HAP-1 (cell line): Measurements from ENCODE around the gene PTPRT.
"Not testable (repeated sequence)": the region's sequence is repeated elsewhere in the genome, so short reads cannot be mapped to it uniquely, and the experiment has no call there.

Experiments used
- DNase-seq, 2 experiments: peaks; one replicate each; pipeline ENCODE4 v3.0.0-alpha.2; 2016 to 2020; ENCODE audit warnings: low spot score in 2 of 2
- H3K27me3 ChIP-seq: fragments of 250-450 bp; sonication (Bioruptor Pico); 2 replicates; pipeline ENCODE4 v1.5.1; 2020; ENCODE audit warnings: low read depth, mild to moderate bottlenecking, moderate library complexity
- H3K36me3 ChIP-seq: fragments of 250-450 bp; sonication (Bioruptor Pico); replicated peaks from 2 replicates; pipeline ENCODE4 v1.5.1; 2020; ENCODE audit warnings: mild to moderate bottlenecking
- H3K4me1 ChIP-seq: fragments of 250-450 bp; sonication (Bioruptor Pico); 2 replicates; pipeline ENCODE4 v1.5.1; 2020; ENCODE audit warnings: mild to moderate bottlenecking
- H3K4me3 ChIP-seq: fragments of 250-450 bp; sonication (Bioruptor Pico); 2 replicates; pipeline ENCODE4 v1.5.1; 2020; ENCODE audit warnings: mild to moderate bottlenecking, moderate library complexity
- H3K9me3 ChIP-seq: fragments of 250-450 bp; sonication (Bioruptor Pico); 2 replicates; pipeline ENCODE4 v1.5.1; 2020; ENCODE audit warnings: mild to moderate bottlenecking, moderate library complexity
- in situ Hi-C: fragments of 300-500 bp; cut with MboI; formaldehyde crosslinking; loops from 3 replicates; pipeline ENCODE4 v1.14.3; 2020; ENCODE audit warnings: low sequenced_read_pairs, inconsistent platforms, mixed read lengths

The PTPRT gene

DNA sequence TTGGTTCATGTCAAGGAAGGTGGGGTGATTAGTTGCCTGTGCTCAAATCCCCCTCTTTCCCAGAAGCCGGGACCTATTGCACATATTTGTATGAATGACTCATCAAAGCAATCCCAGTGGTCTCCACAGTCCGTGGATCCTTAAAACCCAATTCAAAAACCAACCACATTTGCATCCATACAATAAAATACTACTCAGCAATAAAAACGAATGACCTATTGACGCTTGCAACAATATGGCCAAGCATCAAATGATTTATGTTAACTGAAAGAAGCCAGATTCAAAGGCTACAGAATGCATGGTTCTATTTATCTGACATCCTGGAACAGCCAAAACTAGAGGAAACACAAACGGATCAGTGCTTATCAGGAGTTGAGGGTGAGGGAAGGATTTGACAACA is 275.4 kb downstream of the PTPRT start:
- Histone ChIP-seq H3K27me3 (no peaks in the 10 kb centered on the region), H3K36me3 (no peaks in the 10 kb centered on the region), H3K4me1 (no peaks in the 10 kb centered on the region), H3K4me3 (no peak overlapping the region), H3K9me3 (peaks cover 3% of the 10 kb centered on the region; the same call in 1 of the 2 replicates)
- no peak for DNase-seq
- in situ Hi-C loops = no loop called here

DNA sequence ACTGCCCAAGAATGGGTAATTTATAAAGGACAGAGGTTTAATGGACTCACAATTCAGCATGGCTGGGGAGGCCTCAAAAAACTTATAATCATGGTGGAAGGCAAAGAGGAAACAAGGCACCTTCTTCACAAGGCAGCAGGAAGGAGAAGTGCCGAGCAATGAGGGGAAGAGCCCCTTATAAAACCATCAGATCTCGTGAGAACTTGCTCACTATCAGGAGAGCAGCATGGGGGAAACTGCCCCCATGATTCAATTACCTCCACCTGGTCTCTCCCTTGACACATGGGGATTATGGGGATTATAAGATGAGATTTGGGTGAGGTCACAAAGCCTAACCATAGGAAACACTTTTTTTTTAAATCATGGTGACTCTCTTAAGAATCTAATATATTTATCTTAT is 278.9 kb downstream of the PTPRT start:
- DNase-seq, H3K4me1 ChIP-seq, in situ Hi-C loops: not testable (repeated sequence)

DNA sequence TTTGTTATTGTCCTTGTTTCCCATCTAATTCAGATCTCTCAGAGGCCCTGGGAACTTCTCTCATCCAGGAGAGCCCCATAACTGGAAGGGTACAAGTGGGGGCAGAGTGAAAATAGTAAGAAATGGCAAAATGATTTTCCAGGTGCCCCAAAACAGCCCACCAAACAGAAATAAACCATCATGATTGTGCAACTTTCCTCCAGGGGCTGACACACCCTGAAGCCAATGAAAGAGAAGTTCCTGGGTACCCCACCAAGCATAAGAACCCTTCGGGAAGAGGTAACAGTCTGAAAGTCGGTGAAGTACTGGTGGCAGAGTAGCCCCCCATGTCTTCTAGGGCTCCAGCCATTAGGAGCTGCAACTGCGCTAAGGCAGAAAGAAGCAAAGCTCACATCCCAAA is 282.0 kb downstream of the PTPRT start:
- no peaks in the 10 kb centered on the region for H3K27me3 ChIP-seq
- DNase-seq = no peak
- in situ Hi-C loops = no loop called here
- no peaks in the 10 kb centered on the region for H3K4me1 ChIP-seq
- H3K9me3 ChIP-seq = no peaks in the 10 kb centered on the region; the same call in 1 of the 2 replicates
- H3K36me3 ChIP-seq = no peaks in the 10 kb centered on the region
- no peak overlapping the region for H3K4me3 ChIP-seq

More for the DNA sequence above, 278.9 kb downstream of the PTPRT start:
- H3K4me3 ChIP-seq, H3K9me3 ChIP-seq, H3K36me3 ChIP-seq, H3K27me3 ChIP-seq: not testable (repeated sequence)

DNA sequence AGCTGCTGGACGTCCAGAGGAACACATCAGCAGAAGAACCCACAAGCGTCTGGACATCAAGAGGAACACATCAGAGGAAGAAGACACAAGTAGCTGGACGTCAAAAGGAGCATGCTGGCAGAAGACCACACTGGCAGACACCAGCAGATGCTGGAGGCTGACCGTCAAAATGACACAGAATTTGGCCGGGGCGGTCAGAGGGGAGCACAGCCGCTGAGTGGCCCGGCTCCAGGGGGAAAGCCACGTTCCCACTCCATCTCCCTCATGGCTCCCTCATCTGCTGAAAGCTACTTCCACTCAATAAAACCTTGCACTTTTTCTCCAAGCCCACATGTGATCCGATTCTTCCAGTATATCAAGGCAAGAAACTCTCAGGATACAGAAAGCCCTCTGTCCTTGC is 283.6 kb downstream of the PTPRT start:
- no peak for DNase-seq
- Histone ChIP-seq H3K4me3 (no peak overlapping the region), H3K9me3 (no peaks in the 10 kb centered on the region; the same call in none of the 2 replicates), H3K27me3 (no peaks in the 10 kb centered on the region), H3K4me1 (no peaks in the 10 kb centered on the region), H3K36me3 (no peaks in the 10 kb centered on the region)
- in situ Hi-C loops = no loop called here

DNA sequence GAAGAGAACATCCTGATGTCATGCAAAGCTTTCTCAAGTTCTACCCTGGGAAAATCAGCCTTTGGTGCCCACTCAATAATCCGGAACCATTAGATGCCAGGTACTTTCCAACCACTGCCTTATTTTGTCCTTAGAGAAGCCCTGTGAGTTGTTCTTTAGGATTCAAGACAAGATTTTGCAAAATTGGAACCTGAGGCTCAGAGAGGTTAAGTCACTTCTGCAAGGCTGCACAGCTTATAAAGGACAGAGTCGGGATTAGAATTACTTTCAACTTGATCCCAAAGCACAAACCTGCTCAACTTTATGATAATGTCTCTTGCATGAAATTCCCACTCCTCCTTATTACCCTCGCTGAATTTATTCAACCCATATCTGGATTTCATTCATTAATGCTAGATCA is 287.2 kb downstream of the PTPRT start:
- Histone ChIP-seq H3K4me3 (no peak overlapping the region), H3K9me3 (no peaks in the 10 kb centered on the region; the same call in none of the 2 replicates), H3K36me3 (no peaks in the 10 kb centered on the region), H3K4me1 (no peaks in the 10 kb centered on the region), H3K27me3 (no peaks in the 10 kb centered on the region)
- DNase-seq = no peak
- in situ Hi-C loops = no loop called here

DNA sequence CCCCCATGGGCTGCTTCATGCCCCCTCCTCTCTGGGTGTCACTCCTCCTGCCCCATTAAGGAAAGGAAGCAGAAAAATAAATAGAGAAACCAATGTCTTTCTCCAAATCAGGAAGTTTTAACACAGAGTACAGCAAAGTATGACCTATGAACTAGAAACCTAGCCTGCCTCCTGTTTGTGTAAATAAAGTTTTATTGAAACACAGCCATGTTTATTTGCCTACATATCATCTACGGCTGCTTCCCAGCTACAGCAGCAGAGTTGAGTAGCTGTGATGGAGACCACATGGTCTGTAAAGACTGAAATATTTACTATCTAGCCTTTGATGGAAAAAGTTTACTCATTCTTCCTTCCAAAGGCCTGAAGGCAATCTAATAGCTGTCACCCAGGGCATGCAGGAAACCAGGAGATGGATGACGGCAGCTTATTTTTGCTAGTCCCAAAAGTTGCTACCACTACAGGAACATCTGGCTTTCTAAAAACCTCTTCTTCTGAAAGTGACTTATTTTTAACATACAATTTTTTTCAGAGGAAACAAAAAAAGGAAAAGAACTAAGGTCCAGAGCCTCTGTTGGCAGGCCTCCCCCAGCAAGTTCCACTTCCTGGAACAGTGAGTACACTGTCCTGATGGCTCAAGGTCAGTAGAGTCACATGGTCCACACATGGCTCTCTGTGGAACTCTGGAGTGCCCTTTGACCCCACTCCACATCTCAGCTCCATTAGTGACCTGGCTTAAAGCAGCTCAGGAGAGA is 287.8 kb downstream of the PTPRT start:
- H3K4me3 ChIP-seq = no peak overlapping the region
- no peaks in the 10 kb centered on the region for H3K36me3 ChIP-seq
- in situ Hi-C loops = no loop called here
- DNase-seq = no peak
- no peaks in the 10 kb centered on the region for H3K27me3 ChIP-seq
- H3K4me1 ChIP-seq = no peaks in the 10 kb centered on the region
- H3K9me3 ChIP-seq = no peaks in the 10 kb centered on the region; the same call in none of the 2 replicates

DNA sequence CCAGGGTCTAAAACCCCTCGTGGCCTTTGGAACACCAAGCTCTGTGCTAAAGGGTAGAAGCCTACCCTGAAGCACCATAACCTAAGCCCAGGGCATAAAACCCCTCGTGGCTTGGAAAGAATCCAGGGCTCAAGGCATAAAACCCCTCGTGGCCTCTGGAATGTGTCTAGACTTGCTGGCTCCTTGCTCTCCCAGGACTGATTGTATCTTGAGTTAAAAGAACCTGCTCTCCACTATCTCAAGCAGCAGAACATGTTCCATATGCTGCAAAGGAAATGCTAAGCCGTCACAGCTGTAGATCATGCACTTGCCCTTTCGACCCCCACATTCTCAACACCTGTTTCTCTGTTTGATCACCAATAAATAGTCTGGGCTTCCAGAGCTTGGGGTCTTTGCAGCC is 288.9 kb downstream of the PTPRT start:
- H3K9me3 ChIP-seq, H3K36me3 ChIP-seq, in situ Hi-C loops, H3K4me1 ChIP-seq, DNase-seq, H3K27me3 ChIP-seq, H3K4me3 ChIP-seq: not testable (repeated sequence)

DNA sequence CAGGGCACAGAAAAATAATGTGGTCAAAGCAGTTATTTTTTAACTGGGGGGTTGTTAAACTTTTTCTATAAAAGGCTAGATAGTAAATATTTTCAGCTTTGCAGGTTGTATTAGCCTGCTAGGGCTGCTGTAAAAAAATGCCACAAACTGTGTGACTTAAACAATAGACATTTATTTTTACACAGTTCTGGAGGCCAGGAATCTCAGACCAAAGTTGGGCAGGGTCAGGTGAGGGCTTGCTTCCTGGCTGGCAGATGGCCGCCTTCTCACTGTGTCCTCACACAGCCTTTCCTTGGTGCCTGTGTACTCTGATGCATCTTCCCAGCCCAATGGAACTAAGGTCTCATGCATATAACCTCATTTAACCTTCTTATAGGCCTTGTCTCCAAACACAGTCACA is 294.7 kb downstream of the PTPRT start:
- no peaks in the 10 kb centered on the region for H3K27me3 ChIP-seq
- in situ Hi-C loops = no loop called here
- DNase-seq = no peak
- no peaks in the 10 kb centered on the region for H3K9me3 ChIP-seq
- H3K36me3 ChIP-seq = no peaks in the 10 kb centered on the region
- no peak overlapping the region for H3K4me3 ChIP-seq
- no peaks in the 10 kb centered on the region for H3K4me1 ChIP-seq

DNA sequence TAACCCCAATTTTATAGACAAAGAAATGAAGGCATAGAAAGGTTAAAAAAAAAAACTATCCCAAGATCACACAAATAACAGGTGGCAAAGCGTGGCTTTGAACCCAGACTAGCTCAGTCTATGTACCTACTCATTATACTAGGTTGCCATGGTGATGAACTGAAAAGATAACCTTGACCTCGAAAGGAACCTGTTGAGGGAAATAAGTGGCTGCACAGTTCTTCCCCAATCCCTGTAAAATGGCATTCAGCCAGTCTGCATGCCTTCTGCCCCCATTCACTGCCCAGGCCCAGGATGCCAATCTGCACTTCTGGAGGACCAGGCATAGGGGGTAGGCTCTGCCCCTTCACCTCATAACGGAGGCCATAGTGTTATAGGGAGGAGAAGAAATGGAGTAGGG is 295.2 kb downstream of the PTPRT start:
- Histone ChIP-seq H3K4me3 (no peak overlapping the region), H3K4me1 (no peaks in the 10 kb centered on the region), H3K27me3 (no peaks in the 10 kb centered on the region), H3K36me3 (no peaks in the 10 kb centered on the region), H3K9me3 (no peaks in the 10 kb centered on the region)
- in situ Hi-C loops = no loop called here
- DNase-seq = no peak

DNA sequence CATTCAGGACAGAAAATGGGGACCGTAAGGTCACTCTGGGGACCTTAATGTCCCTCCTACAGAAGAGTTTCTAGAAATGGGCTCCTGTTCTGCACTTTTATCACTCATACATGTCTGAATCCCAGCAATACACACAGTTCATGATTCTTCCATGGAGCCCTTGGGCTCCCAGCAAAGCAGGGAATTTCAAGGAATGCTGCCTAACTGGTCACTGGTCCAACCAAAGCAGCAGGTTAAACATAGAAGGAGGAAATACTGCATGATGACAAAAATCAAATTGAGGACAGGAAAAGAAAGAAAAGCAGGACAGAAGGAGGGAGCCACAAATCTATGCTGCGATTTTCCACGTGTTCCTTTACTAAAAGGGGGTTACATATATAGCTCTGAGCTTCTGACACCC is 300.2 kb downstream of the PTPRT start:
- in situ Hi-C loops = no loop called here
- no peaks in the 10 kb centered on the region for H3K9me3 ChIP-seq
- H3K4me3 ChIP-seq = no peak overlapping the region
- no peaks in the 10 kb centered on the region for H3K36me3 ChIP-seq
- no peaks in the 10 kb centered on the region for H3K4me1 ChIP-seq
- H3K27me3 ChIP-seq = no peaks in the 10 kb centered on the region
- no peak for DNase-seq

DNA sequence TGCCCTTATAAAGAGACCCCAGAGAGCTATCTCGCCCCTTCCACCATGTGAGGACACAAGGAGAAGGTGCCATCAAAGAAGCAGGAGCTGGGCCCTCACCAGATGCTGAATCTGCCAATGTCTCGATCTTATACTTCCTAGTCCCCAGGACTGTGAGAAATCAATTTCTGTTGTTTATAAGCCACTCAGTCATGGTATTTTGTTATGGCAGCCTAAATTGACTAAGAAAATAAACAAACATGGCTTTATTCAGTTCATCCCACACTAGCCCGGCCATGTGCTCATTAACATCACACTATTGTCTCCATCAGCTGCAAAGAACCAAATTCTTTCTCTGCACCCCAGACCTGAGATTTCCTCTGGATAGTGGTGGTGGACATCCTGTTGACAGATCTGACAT is 302.4 kb downstream of the PTPRT start:
- no peaks in the 10 kb centered on the region for H3K9me3 ChIP-seq
- no peak overlapping the region for H3K4me3 ChIP-seq
- H3K4me1 ChIP-seq = no peaks in the 10 kb centered on the region
- no peaks in the 10 kb centered on the region for H3K36me3 ChIP-seq
- in situ Hi-C loops = no loop called here
- H3K27me3 ChIP-seq = no peaks in the 10 kb centered on the region
- DNase-seq = no peak

DNA sequence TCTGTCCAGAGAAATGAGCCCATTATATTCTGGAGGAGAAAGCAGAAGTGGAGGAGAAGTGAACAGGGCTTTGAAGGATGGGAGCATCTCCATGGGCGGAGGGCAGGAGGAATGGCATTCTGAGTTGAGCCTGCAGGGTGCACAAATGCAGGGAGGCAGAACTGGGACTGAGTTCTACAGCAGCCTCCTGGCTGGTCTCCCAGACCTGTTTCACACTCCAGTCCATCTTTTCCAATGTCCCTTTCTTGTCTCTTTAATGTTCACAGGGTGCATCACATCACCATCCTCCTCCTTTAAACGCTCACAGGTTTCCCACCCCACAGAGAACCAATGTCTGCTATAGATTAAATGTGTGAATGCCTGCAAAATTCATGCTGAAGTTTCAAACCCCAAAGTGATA is 302.9 kb downstream of the PTPRT start:
- no peak for DNase-seq
- H3K36me3 ChIP-seq = no peaks in the 10 kb centered on the region
- no peak overlapping the region for H3K4me3 ChIP-seq
- in situ Hi-C loops = no loop called here
- no peaks in the 10 kb centered on the region for H3K9me3 ChIP-seq
- H3K27me3 ChIP-seq = no peaks in the 10 kb centered on the region
- no peaks in the 10 kb centered on the region for H3K4me1 ChIP-seq

DNA sequence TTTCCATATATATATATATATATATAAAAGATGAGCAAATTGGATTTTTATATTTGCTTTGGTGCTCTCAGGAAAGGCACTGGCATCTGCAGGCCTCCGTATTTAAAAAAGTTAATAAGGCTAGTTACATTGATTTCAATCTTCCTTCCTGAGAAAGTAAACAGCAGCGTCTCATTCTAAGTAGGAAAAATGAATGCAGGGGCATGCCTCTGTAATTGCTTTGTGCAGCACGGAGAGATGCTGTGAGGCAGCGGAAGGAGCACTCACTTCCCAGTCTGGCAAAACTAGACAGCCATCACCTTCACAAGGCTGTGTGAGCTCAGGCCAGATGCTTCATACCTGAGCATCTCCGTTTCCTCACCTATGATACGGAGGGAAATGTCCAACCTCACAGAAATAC is 303.7 kb downstream of the PTPRT start:
- H3K9me3 ChIP-seq = no peaks in the 10 kb centered on the region; the same call in 1 of the 2 replicates
- H3K4me3 ChIP-seq = no peak overlapping the region
- in situ Hi-C loops = no loop called here
- no peak for DNase-seq
- H3K27me3 ChIP-seq = no peaks in the 10 kb centered on the region
- H3K36me3 ChIP-seq = no peaks in the 10 kb centered on the region
- H3K4me1 ChIP-seq = no peaks in the 10 kb centered on the region

DNA sequence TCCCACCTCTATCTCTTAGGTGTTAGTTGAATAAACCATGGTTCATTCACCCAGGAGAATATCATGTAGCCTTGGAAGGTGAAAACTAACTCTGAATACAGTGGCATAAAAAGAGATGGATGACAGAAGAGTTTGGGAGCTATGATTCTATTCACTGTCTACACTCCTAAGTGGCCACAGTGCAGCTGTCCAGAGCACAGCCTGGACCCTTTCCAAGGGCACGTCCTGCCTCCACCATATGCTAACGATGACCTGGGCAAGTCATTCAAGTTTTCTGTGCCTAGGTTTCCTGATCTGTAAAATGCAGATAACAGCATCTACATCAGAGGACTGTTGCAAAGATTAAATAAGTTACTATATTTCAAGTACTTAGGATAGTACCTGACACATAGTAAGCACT is 314.1 kb downstream of the PTPRT start:
- Histone ChIP-seq H3K4me3 (no peak overlapping the region), H3K9me3 (no peaks in the 10 kb centered on the region), H3K27me3 (no peaks in the 10 kb centered on the region), H3K36me3 (no peaks in the 10 kb centered on the region), H3K4me1 (no peaks in the 10 kb centered on the region)
- in situ Hi-C loops = no loop called here
- no peak for DNase-seq

DNA sequence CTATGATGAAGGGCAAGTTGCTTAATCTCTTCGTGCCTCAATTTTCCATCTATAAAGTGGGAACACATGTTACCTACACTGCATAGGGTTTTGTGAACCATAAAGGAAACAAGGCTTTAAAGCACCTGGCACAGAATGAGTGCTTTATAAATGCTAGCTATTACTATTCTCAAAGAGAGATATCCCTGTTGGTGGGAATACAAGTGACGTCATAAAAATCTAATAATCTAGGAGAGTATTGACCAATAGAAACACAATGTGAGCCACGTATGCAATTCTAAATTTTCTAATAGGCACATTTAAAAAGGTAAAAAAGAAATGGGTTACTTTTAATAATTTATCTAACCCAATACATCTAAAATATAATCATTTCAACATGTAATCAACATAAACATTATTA is 316.4 kb downstream of the PTPRT start:
- no peak overlapping the region for H3K4me3 ChIP-seq
- no peaks in the 10 kb centered on the region for H3K36me3 ChIP-seq
- no peaks in the 10 kb centered on the region for H3K9me3 ChIP-seq
- no peak for DNase-seq
- no peaks in the 10 kb centered on the region for H3K27me3 ChIP-seq
- no peaks in the 10 kb centered on the region for H3K4me1 ChIP-seq
- in situ Hi-C loops = no loop called here
